HG03575 (cell line): Measurements from ENCODE around the gene SLC50A1.
"Not testable (repeated sequence)": the region's sequence is repeated elsewhere in the genome, so short reads cannot be mapped to it uniquely, and the experiment has no call there.

Source experiments
- ATAC-seq: cut with Tn5 transposase; IDR thresholded peaks from one replicate; pipeline ENCODE4 v1.9.1; 2021; ENCODE audit not compliant: unreplicated experiment, insufficient number of reproducible peaks, low FRiP score; ENCODE audit errors: extremely low read depth

SLC50A1 gene

GRCh38 chr1:155113450-155113980 lies 22.1 kb upstream of the SLC50A1 start:
- no peak for ATAC-seq

DNA sequence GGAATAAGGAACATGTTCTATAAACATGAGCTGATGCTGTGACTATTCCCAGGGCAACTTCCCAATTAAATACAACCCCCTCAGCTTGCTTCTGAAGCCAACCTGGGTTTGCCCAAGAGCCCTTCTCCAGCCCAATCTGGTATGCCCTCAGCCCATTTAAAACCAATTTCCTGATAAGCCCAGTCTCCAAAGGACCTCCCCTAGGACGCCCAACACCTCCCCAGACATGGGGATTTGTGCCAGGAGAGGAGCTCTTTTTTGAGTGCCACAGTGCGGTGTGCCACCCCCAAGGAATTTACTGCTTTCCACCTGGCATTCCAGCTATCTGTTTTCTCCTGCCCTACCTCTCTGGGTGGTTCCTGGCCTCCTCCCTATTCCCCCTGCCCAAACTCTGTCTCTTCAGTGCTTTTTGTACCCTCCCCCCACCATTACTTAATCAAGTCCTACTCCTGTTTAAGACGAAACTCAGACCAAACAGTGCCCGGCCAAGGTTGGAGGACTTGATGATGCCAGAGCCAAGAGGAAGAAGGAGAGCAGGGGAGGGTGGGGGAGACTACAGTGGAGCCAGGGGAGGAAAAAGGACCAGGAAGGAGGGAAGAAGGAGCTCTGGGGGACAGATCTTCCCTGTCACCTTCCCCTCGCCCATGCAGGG lies 19.4 kb upstream of the SLC50A1 start:
- no peak for ATAC-seq

DNA sequence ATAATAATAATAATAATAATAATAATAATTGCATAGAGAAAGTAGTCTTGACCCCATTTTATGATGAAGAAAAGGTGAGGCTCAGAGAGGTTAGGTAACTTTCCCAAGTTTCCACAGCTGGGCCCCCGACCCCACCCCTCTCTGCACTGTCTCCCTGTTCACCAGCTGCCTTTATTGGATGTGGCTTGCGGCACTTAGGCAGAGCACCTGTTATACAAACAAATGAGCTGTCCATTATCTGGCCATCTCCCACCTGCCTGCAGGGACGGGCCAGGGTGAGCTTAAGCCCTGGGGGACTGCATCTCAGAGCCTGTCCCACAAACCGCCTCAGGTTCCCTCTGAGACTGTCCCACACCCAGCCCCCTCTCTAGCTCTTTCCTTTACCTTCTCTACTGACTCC lies 18.0 kb upstream of the SLC50A1 start:
- ATAC-seq = no peak

GRCh38 chr1:155118090-155118489 lies 17.6 kb upstream of the SLC50A1 start:
- ATAC-seq = not testable (repeated sequence)

- no peak for ATAC-seq
Measured at GRCh38 chr1:155120253-155120652, 15.4 kb upstream of the SLC50A1 start.

GRCh38 chr1:155121249-155121648 lies 14.4 kb upstream of the SLC50A1 start:
- ATAC-seq = no peak

DNA sequence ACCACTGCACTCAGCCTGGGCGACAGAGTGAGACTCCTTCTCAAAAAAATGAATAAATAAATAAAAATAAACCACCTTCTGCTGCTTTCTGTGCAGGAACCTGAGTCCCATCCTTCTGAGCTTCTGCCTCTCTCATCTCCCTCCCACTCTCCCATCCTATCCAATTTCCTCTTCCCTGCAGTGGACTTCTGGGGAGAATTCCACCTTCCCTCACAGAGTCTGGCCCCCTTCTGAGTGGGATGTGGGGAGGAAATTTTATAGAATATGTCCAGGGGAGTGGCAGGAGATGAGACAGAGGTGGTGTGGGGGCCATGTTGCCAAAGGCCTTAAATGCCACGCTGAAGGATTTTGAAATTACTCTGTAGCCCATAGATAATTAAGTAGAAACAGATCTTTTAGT lies 13.3 kb upstream of the SLC50A1 start:
- ATAC-seq = no peak

DNA sequence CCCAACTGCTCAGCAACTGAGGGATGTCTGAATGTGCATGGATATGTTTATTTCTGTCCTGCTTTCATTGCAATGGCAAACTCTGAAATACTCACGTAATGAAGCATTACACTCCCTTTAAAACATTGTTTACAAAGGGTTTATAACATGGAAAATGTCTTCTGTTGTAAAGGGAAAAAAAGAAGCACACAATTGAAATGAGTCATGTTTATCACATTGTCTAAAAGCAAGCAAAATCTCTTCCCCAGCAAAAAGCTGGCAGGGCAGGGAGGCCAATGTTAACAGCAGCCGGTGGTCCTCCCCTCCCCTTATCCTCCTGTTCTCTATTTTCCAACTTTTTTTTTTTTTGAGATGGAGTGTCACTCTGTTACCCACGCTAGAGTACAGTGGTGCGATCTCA lies 11.9 kb upstream of the SLC50A1 start:
- no peak for ATAC-seq

GRCh38 chr1:155124503-155125463 lies 10.9 kb upstream of the SLC50A1 start:
- no peak for ATAC-seq

DNA sequence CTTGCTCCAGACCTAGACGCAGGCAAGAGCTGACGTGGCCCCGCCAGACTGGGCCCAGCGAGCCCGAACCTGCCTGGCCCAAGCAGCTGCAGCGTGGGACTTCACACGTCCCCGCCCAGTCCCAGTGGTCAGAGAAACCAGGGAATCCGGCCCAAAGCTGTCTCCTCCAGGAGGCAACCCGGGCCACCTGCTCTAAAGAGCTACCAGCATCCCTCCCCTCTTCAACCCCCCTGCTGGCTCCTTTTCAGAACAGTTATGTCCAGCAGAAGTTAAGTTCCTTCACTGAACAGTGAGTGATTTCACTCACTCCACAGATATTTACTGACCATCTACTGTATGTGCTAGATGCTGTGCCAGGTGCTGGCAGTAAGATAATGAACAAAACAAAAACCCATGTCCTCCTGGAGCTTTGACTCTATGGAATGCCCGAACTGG lies 10.1 kb upstream of the SLC50A1 start:
- ATAC-seq = no peak

- no peak for ATAC-seq
Measured at GRCh38 chr1:155125946-155126555, 9.6 kb upstream of the SLC50A1 start.

GRCh38 chr1:155126556-155127104 lies 9.0 kb upstream of the SLC50A1 start:
- no peak for ATAC-seq

DNA sequence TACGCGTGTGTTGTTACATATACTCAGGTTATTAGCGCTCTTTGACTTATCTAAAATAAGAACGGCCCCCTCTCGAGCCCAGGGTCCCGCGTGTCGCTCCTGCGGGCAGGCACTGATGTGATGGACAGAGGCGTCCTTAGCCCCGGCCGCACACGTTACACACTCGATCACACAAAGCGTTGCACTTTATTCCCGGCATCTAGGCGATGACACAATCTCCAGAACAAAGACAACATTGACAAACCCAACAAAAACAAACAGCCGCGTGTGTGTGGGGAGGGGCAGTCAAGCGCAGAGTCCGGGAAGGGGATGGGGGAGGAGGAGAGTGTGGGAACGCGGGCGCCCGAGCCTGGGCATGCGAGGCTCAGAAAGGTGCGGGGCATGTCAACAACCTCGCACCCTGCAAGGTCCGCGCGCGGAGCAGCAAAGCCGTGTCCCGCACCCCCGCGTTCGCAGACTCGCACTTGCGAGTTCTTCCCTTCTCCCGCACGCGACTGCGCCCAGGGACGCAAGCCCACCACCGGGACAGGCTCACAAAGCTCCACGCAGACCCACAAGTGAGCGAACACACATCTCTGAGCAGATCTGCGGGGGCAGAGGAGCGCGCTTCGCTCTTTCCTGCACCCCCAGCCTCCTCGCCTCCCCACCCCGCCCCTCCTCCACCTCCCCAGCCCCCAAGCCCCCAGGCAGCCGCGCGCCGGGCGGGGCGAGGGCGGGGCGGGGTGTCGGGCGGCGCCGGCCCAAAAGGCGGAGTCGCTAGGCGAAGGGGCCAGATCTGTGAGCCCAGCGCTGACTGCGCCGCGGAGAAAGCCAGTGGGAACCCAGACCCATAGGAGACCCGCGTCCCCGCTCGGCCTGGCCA lies 8.3 kb upstream of the SLC50A1 start, which contains the start of gene EFNA1:
Gene EFNA1 (plus strand): TSS at position 772 of the 862 bp plus-strand sequence. CDS start 102 bp downstream, outside the sequence.
- no peak for ATAC-seq

GRCh38 chr1:155127967-155128754 lies 7.5 kb upstream of the SLC50A1 start:
- no peak for ATAC-seq

DNA sequence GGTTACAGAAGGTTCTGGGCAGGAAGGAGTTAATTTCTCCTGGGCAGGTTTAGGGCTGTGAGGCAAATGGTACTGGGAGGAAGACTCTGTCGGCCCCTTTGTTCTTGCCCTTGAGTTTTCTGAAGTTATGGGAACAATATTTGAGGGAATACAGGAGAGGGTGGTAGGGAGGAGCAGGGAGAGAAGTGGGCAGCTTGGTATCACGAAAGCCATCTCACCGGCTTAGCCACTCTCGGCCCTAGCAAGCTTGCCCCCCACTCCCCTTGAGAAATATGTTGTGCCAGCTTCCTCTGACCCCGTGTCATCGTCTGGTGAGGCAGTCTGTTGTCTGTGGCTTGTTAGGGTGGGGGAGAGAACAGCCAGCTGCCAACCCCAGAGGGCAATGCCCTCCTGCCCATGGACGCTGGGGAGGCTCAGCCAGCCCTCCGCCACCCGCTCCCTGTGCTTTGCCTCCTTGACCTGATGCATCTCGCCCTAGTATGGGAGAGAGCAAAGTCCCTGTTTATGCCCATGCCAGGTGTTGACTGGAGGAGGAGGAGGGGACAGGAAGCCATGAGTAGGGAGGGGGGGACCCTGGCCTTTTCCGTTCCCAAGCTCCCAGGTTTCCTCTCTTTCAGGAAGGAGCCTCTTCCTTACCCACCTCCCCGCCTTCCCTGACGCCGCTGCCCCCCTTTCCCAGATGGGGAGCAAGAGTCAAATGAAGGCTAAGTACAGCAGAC lies 6.7 kb upstream of the SLC50A1 start:
- no peak for ATAC-seq

DNA sequence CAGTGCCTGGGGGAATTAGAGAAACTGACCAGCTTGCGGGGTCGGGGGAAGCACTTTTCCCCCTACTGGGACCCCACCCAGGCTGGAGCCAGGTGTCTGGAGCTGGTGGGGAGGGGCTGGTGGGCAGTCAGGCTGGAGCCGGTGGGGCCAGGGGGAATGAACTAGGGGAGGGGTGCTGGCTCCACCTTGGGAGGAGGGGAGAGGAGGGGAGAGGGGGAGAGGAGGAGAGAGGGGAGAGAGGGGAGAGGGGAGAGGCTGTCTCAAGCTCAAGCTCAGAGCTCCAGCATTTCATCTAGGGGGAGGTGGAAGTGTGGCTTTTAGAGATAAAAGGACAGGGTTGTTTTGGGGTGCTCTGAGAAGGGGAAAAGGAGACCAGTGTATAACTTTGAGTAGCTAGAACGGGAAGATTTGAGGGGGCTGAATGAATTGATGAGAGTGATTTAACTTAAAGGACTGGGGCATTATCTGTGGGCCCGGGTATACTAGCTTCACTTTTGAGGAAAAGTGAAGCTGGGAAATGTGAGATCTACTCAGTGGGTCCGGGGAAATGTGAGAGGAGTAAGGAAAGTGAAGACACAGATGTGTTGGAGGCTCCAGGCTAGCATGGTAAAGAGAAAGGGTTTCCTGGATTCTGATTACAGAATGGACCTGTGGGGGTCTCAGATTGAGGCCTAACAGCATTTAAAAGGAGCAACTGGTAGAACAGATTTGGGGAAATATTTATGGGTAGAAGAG lies 5.2 kb upstream of the SLC50A1 start:
- ATAC-seq = no peak
